BJ (cell line): ENCODE measurements around the gene ARL6IP4. TPM values are rescaled to one million over a fixed set of nuclear protein-coding genes. Genes with fewer than 3 reads are reported as not detected.
"Not testable (repeated sequence)": the region's sequence is repeated elsewhere in the genome, so short reads cannot be mapped to it uniquely, and the experiment has no call there.

Experiments
- CTCF ChIA-PET: fragments of 350-600 bp; formaldehyde crosslinking; extraction: SDS; loops from one replicate; lab custom pipeline; 2021; ENCODE audit warnings: antibody characterized with exemption, inconsistent platforms; lab: Yijun Ruan, JAX
- POLR2A ChIA-PET: fragments of 300-600 bp; sonication (Branson Sonifier 250); formaldehyde crosslinking; extraction: SDS; loops from one replicate; lab custom pipeline; 2021; ENCODE audit warnings: antibody characterized with exemption; lab: Charles Lee
- DNase-seq: peaks from one replicate; pipeline ENCODE4 v3.0.0-alpha.2; 2011; ENCODE audit warnings: low read depth
- H3K27me3 ChIP-seq: 2 replicates; pipeline ENCODE4 v1.6.0; 2011; ENCODE audit warnings: low read length; ENCODE audit not compliant: control insufficient read depth, insufficient read depth
- H3K36me3 ChIP-seq: 2 replicates; pipeline ENCODE4 v1.5.1; 2011; ENCODE audit warnings: low read length; ENCODE audit not compliant: control insufficient read depth, insufficient read depth
- H3K4me3 ChIP-seq: 2 replicates; pipeline ENCODE4 v1.5.1; 2011; ENCODE audit warnings: low read depth, mild to moderate bottlenecking, control low read depth, low read length
- polyA plus RNA-seq: library from polyadenylated mRNA; depleted of rRNA; stranded (reverse); fragments of >200 nt; gene quantifications from 2 replicates; pipeline ENCODE4 v1.2.3, GENCODE V29; 2011
- TF ChIP-seq, protein P1 (sequence below): IDR thresholded peaks from 2 replicates; pipeline ENCODE4 v1.5.1; 2011; ENCODE audit warnings: low read depth, mild to moderate bottlenecking, control low read depth, inconsistent platforms, low read length, moderate library complexity; ENCODE audit not compliant: insufficient read depth

Gene ARL6IP4
- polyA plus RNA-seq, 1 experiment, result 190 TPM

DNA sequence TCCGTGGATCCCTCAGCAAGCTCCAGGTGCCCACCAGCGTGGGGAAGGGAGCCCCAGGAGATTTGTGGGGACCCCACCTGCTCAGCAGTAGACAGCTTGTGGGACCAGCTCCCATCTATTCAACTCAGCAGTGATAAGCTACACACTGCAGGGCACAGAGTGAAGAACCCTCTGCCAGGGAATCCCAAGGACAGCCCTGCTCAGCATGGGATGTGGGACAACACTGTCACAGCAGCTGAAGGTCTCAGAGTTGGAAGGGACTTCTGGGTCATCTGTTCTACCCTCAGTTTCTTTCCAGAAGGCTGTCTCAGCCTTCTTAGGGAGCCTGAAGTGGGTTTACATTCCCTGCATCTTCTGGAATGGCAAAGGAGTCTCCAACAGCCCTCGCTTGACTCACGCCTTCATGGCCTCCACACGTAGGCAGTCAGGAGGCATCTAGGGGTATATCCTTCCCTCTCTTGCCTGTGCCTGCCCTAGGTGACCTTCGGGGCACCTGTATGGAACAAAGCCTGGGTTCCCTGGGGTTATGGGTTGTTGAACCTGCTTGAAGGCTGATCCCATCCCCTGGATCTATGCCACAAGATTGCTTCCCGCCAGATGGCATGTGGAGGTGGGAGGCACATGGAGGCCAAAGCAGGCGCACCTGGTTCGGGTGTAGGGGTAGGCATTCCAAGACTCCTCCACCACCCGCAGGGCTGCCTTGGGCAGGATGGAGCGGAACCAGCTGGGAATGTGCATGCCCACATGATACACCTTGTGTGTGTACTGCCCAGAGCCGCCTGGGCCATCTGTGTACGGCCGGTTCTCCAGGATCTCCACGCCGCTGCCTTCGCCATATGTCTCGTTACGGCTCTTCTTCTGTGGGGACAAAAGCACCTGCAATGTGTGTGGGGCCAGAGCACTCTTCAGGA is 33.0 kb downstream of the ARL6IP4 start:
- no peaks in the 10 kb centered on the region; the same call in 1 of the 2 replicates for H3K27me3 ChIP-seq
- H3K4me3 ChIP-seq, result no peak overlapping the region
- ChIA-PET POLR2A (no interaction called here), CTCF (no interaction called here)
- no peak for DNase-seq
- TF ChIP-seq, protein P1, sequence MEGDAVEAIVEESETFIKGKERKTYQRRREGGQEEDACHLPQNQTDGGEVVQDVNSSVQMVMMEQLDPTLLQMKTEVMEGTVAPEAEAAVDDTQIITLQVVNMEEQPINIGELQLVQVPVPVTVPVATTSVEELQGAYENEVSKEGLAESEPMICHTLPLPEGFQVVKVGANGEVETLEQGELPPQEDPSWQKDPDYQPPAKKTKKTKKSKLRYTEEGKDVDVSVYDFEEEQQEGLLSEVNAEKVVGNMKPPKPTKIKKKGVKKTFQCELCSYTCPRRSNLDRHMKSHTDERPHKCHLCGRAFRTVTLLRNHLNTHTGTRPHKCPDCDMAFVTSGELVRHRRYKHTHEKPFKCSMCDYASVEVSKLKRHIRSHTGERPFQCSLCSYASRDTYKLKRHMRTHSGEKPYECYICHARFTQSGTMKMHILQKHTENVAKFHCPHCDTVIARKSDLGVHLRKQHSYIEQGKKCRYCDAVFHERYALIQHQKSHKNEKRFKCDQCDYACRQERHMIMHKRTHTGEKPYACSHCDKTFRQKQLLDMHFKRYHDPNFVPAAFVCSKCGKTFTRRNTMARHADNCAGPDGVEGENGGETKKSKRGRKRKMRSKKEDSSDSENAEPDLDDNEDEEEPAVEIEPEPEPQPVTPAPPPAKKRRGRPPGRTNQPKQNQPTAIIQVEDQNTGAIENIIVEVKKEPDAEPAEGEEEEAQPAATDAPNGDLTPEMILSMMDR, result no peak
- no peaks in the 10 kb centered on the region for H3K36me3 ChIP-seq

DNA sequence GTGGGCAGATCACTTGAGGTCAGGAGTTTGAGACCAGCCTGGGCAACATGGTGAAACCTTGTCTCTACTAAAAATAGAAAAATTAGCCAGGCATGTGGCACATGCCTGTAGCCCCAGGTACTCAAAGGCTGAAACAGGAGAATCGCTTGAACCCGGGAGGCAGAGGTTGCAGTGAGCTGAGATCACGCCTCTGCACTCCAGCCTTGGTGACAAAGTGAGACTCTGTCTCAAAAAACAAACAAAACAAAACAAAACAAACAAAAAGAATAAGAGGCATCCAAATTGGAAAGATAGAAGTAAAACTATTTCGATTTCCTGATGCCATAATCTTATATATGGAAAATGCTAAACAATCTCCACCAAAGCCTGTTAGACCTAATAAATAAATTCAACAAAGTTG is 34.0 kb downstream of the ARL6IP4 start:
- CTCF ChIA-PET, H3K36me3 ChIP-seq, DNase-seq, POLR2A ChIA-PET, H3K4me3 ChIP-seq, H3K27me3 ChIP-seq: not testable (repeated sequence)

DNA sequence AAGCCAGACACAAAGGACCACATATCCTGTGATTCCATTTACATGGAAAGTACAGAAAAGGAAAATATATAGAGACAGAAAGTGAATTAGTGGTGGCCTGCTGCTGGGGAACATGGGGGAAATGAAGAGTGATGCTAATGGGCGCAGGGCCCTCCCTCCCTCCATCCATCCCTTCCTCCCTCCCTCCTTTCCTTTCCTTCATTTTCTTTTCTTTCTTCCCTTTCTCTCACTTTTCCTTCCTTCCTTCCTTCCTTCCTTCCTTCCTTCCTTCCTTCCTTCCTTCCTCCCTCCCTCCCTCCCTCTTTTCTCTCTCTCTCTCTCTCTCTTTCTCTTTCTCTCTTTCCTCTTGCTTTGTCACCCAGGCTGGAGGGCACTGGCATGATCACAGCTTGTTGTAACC is 37.3 kb downstream of the ARL6IP4 start:
- Histone ChIP-seq H3K4me3 (no peak overlapping the region), H3K27me3 (peaks cover 2% of the 10 kb centered on the region), H3K36me3 (no peaks in the 10 kb centered on the region)
- TF ChIP-seq, protein P1, result no peak
- CTCF ChIA-PET, result interaction anchor here (1.3 kb wide), 1 partner anchor 25 kb away, joined by 4 read pairs; no protein-coding TSS in a partner anchor
- DNase-seq, result no peak
- POLR2A ChIA-PET, result interaction anchor here (0.6 kb wide), 1 partner anchor 23 kb away, joined by 11 read pairs; no protein-coding TSS in a partner anchor

- Histone ChIP-seq H3K36me3 (no peaks in the 10 kb centered on the region), H3K27me3 (peaks cover 3% of the 10 kb centered on the region), H3K4me3 (no peak overlapping the region)
- ChIA-PET POLR2A (no interaction called here), CTCF (interaction anchor here (1.0 to 2.1 kb wide), 4 partner anchors 11 to 23 kb away, joined by 3 to 4 read pairs (median 3); no protein-coding TSS in a partner anchor)
- no peak for DNase-seq
- TF ChIP-seq, protein P1, result no peak
Measured at GRCh38 chr12:123019841-123020138, 39.3 kb downstream of the ARL6IP4 start.

- Histone ChIP-seq H3K4me3 (no peak overlapping the region), H3K27me3 (peaks cover 3% of the 10 kb centered on the region), H3K36me3 (no peaks in the 10 kb centered on the region)
- ChIA-PET CTCF (interaction anchor here (0.7 to 2.1 kb wide), 3 partner anchors 20 to 22 kb away, joined by 3 to 5 read pairs (median 4); no protein-coding TSS in a partner anchor), POLR2A (interaction anchor here (0.6 kb wide), 1 partner anchor 1223 kb away, joined by 11 read pairs; no protein-coding TSS in a partner anchor)
- TF ChIP-seq, protein P1, result no peak
- DNase-seq, result no peak
Measured at GRCh38 chr12:123021688-123022604, 41.5 kb downstream of the ARL6IP4 start.
